ENCODE measurements around the gene DOCK10. TPM values are rescaled to one million over a fixed set of nuclear protein-coding genes. Genes with fewer than 3 reads are reported as not detected.

Gene DOCK10
- total RNA-seq (2014; rRNA removed; shearing (Covaris generic)) (40.8 and 51.5 TPM in 2 replicates), total RNA-seq (2022) (68.2 and 78.2 TPM in 2 replicates), Bru-seq, nascent RNA (percentile 82 among the genes with signal in this experiment), BruChase-seq, experiment 1, labeled RNA remaining after a 6-hour chase (percentile 66 among the genes with signal in this experiment), BruChase-seq, experiment 2, labeled RNA remaining after a 2-hour chase (percentile 70 among the genes with signal in this experiment)
- long read RNA-seq, full-length matches to known transcripts = 10 of 35 reads
- long read RNA-seq, partial matches to known transcripts = 10 of 35 reads
- long read RNA-seq, other reads (novel, unspliced or antisense) = 15 of 35 reads

GRCh38 chr2:225041851-225042799, at the start of gene DOCK10:
DOCK10 (minus strand) TSS chr2:225042468; CDS start chr2:225042374, 94 bp downstream.
- H3K79me2 ChIP-seq (ENCODE audit: insufficient read depth, low read depth, low read length) = peaks cover 7% of the 10 kb centered on the region; the same call in 1 of the 2 replicates
- H2AFZ ChIP-seq (ENCODE audit: low read length) = peak within 1 kb of the TSS; percentile 80
- intact Hi-C loops (cut with micrococcal nuclease; ENCODE audit: unreplicated experiment) = no loop called here
- peak within 1 kb of the TSS; percentile 51 for H3K27ac ChIP-seq (ENCODE audit: low read depth, low read length, poor library complexity, severe bottlenecking)
- H3K36me3 ChIP-seq (ENCODE audit: insufficient read depth, low read length) = no peaks in the 10 kb centered on the region
- CTCF ChIA-PET (ENCODE audit: unreplicated experiment) = no interaction called here
- H3K9me2 ChIP-seq (ENCODE audit: insufficient read depth, low read length) = no peaks in the 10 kb centered on the region
- no TSS peak for BruUV-seq (replicated peaks)
- TF ChIP-seq CTCF (conservative IDR thresholded peaks at IDR 0.05; ENCODE audit: low read length) (peak; percentile 34), EZH2phosphoT487 (IDR thresholded peaks at IDR 0.05; ENCODE audit: borderline replicate concordance, low read depth, low read length) (no peak)
- peak within 1 kb of the TSS; percentile 93 for H3K4me2 ChIP-seq (ENCODE audit: low read length)
- H4K20me1 ChIP-seq (ENCODE audit: insufficient read depth, low read length) = no peaks in the 10 kb centered on the region
- no peaks in the 10 kb centered on the region for H3K9me3 ChIP-seq (ENCODE audit: low read length)
- H3K4me1 ChIP-seq (ENCODE audit: insufficient read depth, low read length, poor library complexity, severe bottlenecking) = peaks cover 17% of the 10 kb centered on the region
- POLR2A ChIA-PET = interaction anchor here (0.5 to 2.3 kb wide), 9 partner anchors 11 to 680 kb away, joined by 3 to 10 read pairs (median 4); no protein-coding TSS in a partner anchor
- peak within 1 kb of the TSS; percentile 85 for H3K4me3 ChIP-seq (ENCODE audit: low read depth, low read length, poor library complexity, severe bottlenecking)
- peak; percentile 66 for DNase-seq (ENCODE audit: low spot score)

GRCh38 chr2:225091336-225091735, 49.1 kb upstream of the DOCK10 start:
- ChIA-PET POLR2A (no interaction called here), CTCF (ENCODE audit: unreplicated experiment) (no interaction called here)
- H3K9me3 ChIP-seq (ENCODE audit: low read length) = no peaks in the 10 kb centered on the region
- no peak for DNase-seq (ENCODE audit: low spot score)
- H2AFZ ChIP-seq (ENCODE audit: low read length) = no peak overlapping the region
- no peaks in the 10 kb centered on the region for H3K9me2 ChIP-seq (ENCODE audit: insufficient read depth, low read length)
- no peaks in the 10 kb centered on the region for H3K36me3 ChIP-seq (ENCODE audit: insufficient read depth, low read length)
- intact Hi-C loops (cut with micrococcal nuclease; ENCODE audit: unreplicated experiment) = no loop called here
- no peak overlapping the region for H3K27ac ChIP-seq (ENCODE audit: low read depth, low read length, poor library complexity, severe bottlenecking)
- no peak overlapping the region for H3K4me2 ChIP-seq (ENCODE audit: low read length)
- TF ChIP-seq EZH2phosphoT487 (IDR thresholded peaks at IDR 0.05; ENCODE audit: borderline replicate concordance, low read depth, low read length) (no peak), CTCF (conservative IDR thresholded peaks at IDR 0.05; ENCODE audit: low read length) (no peak)
- no peaks in the 10 kb centered on the region for H4K20me1 ChIP-seq (ENCODE audit: insufficient read depth, low read length)
- no peaks in the 10 kb centered on the region for H3K4me1 ChIP-seq (ENCODE audit: insufficient read depth, low read length, poor library complexity, severe bottlenecking)
- no peaks in the 10 kb centered on the region for H3K79me2 ChIP-seq (ENCODE audit: insufficient read depth, low read depth, low read length)
- no peak overlapping the region for H3K4me3 ChIP-seq (ENCODE audit: low read depth, low read length, poor library complexity, severe bottlenecking)
- no TSS peak for BruUV-seq (replicated peaks)
